ENCODE results near the gene ADORA2B.

Gene ADORA2B

GRCh38 chr17:15919466-15919865 is 25.5 kb upstream of the ADORA2B start:
- TF ChIP-seq GABPA (IDR thresholded peaks at IDR 0.05; ENCODE audit: low read depth) (no peak), POLR2AphosphoS5 (IDR thresholded peaks at IDR 0.05; ENCODE audit: low read depth) (no peak), REST (IDR thresholded peaks at IDR 0.05; ENCODE audit: insufficient replicate concordance, low read depth) (no peak), SPI1 (IDR thresholded peaks at IDR 0.05; ENCODE audit: borderline replicate concordance, low read depth) (no peak)
- TF ChIP-seq, protein P1, sequence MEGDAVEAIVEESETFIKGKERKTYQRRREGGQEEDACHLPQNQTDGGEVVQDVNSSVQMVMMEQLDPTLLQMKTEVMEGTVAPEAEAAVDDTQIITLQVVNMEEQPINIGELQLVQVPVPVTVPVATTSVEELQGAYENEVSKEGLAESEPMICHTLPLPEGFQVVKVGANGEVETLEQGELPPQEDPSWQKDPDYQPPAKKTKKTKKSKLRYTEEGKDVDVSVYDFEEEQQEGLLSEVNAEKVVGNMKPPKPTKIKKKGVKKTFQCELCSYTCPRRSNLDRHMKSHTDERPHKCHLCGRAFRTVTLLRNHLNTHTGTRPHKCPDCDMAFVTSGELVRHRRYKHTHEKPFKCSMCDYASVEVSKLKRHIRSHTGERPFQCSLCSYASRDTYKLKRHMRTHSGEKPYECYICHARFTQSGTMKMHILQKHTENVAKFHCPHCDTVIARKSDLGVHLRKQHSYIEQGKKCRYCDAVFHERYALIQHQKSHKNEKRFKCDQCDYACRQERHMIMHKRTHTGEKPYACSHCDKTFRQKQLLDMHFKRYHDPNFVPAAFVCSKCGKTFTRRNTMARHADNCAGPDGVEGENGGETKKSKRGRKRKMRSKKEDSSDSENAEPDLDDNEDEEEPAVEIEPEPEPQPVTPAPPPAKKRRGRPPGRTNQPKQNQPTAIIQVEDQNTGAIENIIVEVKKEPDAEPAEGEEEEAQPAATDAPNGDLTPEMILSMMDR (IDR thresholded peaks at IDR 0.05; ENCODE audit: insufficient read depth, low read length), result no peak
- no peak overlapping the region for H3K27ac ChIP-seq (replicated peaks)
- H3K4me3 ChIP-seq (replicated peaks; ENCODE audit: insufficient read depth, low read length), result no peak overlapping the region
- no peaks in the 10 kb centered on the region for H3K27me3 ChIP-seq (ENCODE audit: insufficient read depth, poor library complexity, severe bottlenecking)
- no peak for DNase-seq (ENCODE audit: low read depth in 1 of 2, low spot score in 1 of 2)

GRCh38 chr17:15920758-15921239 is 24.1 kb upstream of the ADORA2B start:
- TF ChIP-seq POLR2AphosphoS5 (IDR thresholded peaks at IDR 0.05; ENCODE audit: low read depth), result no peak
- TF ChIP-seq REST (IDR thresholded peaks at IDR 0.05; ENCODE audit: insufficient replicate concordance, low read depth), result no peak
- TF ChIP-seq, protein P1 (IDR thresholded peaks at IDR 0.05; ENCODE audit: insufficient read depth, low read length), result no peak
- TF ChIP-seq SPI1 (IDR thresholded peaks at IDR 0.05; ENCODE audit: borderline replicate concordance, low read depth), result no peak
- no peak for TF ChIP-seq GABPA (IDR thresholded peaks at IDR 0.05; ENCODE audit: low read depth)
- DNase-seq (ENCODE audit: low read depth in 1 of 2, low spot score in 1 of 2), result no peak
- H3K4me3 ChIP-seq (replicated peaks; ENCODE audit: insufficient read depth, low read length), result no peak overlapping the region
- H3K27ac ChIP-seq (replicated peaks), result no peak overlapping the region
- no peaks in the 10 kb centered on the region for H3K27me3 ChIP-seq (ENCODE audit: insufficient read depth, poor library complexity, severe bottlenecking)

- Histone ChIP-seq H3K27ac (replicated peaks) (no peak overlapping the region), H3K4me3 (replicated peaks; ENCODE audit: insufficient read depth, low read length) (no peak overlapping the region), H3K27me3 (ENCODE audit: insufficient read depth, poor library complexity, severe bottlenecking) (no peaks in the 10 kb centered on the region)
- DNase-seq (ENCODE audit: low read depth in 1 of 2, low spot score in 1 of 2), result no peak
- no peak for TF ChIP-seq SPI1 (IDR thresholded peaks at IDR 0.05; ENCODE audit: borderline replicate concordance, low read depth)
- TF ChIP-seq GABPA (IDR thresholded peaks at IDR 0.05; ENCODE audit: low read depth), result no peak
- no peak for TF ChIP-seq POLR2AphosphoS5 (IDR thresholded peaks at IDR 0.05; ENCODE audit: low read depth)
- TF ChIP-seq, protein P1 (IDR thresholded peaks at IDR 0.05; ENCODE audit: insufficient read depth, low read length), result no peak
- no peak for TF ChIP-seq REST (IDR thresholded peaks at IDR 0.05; ENCODE audit: insufficient replicate concordance, low read depth)
Measured at GRCh38 chr17:15921640-15922039, 23.3 kb upstream of the ADORA2B start.
